ENCODE data around the gene IFNA13.

- TF ChIP-seq EZH2 (IDR thresholded peaks at IDR 0.05; ENCODE audit: low read length, missing control alignments) (no peak), CTCF (conservative IDR thresholded peaks at IDR 0.05 in 1 of 2, IDR thresholded peaks at IDR 0.05 in 1 of 2; ENCODE audit: low read depth in 1 of 2, low read length in 2 of 2) (no peak)
These were observed at the start of gene IFNA13 for GRCh38 chr9:21367957-21368356.

All from fibroblast of lung (primary cell).